ENCODE results near the gene IL1RL2.

IL1RL2 gene

DNA sequence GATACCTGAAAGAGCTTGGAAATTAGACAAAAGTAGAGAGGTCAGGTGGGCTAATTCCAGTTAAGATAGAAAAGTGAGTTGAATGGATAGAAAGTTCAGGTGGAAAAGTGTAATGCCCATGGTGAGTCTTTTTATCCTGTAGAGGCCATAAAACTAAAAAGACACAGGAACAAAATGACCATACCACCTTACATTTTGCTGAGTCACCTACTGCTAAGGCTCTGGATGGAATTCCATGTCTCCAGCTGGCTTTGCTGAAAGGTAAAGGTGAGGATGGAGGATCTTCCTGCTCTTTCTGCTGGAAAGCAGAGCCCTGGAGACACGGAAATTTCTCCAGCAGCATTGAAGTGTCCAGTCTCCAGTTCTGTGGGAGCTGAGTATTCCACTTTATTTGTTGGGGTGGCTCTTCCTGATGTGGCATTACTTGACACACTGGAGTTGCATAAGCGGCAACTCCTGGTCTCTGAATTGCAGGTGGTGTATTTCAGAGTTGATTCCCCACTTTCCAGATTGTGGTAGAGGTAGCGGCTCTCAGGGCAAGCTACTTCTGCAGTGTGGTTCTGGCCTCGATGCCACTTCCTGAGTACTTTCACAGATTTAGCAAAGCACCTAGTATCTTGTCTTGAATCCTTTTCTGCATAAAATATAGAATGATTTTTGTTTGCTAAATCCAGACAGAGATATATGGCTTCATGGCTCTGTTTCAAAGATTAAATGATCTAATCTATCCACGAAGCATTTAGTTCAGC is 10.7 kb downstream of the IL1RL2 start:
- DNase-seq, result no peak

DNA sequence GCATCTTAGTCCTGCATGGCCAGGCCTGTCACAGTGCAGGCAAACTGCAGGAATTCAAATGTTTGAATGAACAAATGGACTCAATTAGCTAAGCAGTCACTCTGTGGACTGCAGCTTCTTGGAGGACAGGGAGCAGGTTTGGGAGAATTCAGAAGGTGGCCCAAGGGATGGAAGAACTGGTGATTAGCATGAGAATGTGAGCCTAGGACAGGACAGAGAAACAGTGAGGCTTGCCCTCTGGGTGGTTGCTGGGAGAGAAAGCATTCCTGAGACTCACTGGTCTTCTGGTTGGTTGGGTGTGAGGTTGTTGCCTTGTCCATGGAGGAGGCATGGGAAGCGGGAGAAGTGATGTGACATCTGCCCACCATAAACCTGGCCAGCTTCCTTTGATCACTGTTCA is 13.7 kb downstream of the IL1RL2 start:
- no peak for DNase-seq

DNA sequence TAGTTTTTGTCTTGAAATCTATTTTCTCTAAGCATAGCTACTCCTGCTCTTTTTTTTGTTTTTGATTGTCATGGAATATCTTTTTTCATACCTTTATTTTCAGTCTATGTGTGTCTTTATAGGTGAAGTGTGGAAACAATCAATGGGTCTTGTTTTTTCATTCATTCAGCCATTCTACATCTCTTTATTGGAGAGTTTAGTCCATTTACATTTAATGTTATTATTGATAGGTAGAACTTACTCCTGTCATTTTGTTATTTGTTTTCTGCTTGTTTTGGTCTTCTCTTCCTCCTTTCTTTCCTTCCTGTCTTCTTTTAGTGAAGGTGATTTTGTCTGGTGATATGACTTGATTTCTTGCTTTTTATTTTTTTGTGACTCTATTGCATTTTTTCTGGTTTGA is 17.8 kb downstream of the IL1RL2 start:
- DNase-seq, result no peak

DNA sequence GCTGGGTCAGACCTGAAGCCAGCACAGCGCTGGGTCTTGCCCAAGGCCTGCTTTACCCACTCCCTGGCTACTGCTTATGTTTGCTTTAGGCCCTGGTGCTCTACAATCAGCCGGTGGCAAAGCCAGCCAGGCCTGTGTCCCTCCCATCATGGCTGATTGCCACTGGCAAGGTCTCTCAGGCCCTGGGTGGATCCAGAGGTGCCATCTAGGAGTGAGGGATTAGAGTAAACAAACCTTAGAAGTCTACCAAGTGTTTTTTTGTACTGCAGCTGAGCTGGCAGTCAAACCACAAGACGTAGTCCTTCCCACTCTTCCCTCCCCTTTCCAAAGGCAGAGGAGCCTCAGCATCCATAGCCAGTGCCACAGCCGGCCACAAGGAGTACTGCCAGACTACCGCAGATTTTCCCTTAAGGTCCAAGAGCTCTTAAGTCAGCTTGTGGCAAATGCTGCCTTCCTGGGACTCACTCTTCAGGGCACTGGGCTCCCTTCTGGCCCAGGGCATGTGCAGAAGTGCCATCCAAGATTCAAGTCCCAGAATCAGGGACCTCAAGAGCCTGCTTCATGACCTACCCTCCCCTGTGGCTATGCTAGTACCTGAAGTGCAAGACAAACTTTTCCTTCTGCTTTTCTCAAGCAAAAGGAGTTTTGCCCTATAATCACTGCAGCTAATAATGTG is 20.0 kb downstream of the IL1RL2 start:
- no peak for DNase-seq

DNA sequence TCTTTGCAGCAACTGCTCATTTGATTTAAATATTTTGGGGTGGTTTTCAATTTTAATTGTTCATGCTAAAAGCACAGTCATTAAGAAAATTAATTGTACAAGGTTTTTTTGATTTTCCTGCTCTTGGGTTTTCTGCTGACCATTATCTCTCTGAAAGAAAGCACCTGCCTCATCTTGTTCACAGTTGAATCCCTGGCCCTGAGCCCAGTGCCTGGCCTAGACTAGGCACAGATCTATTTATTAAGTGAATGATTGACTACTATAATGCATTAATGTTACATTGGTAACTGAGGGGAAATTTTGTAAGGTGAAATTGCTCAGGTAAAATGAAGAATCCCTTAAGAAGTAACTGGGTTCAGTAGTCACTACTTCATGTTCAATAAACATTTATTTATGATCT is 22.0 kb downstream of the IL1RL2 start:
- no peak for DNase-seq

DNA sequence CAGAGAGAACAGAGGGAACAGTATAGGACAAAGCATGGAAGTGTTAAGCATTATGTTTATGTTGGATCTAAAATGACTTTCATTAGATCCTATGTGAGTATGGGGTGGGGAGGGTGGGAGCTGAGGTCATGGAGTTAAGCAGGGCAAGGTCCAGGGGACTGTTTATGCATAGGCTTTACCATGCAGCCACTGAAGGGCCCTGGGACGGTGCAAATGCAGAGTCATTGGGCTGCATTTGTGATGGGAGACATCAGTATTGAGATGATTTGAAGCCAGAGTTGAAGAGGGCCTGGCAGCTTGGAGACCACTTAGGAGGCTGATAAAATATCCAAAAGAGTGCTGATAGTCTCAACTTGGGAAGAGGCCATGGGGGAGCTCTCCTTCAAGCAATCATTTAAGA is 22.7 kb downstream of the IL1RL2 start:
- no peak for DNase-seq

DNA sequence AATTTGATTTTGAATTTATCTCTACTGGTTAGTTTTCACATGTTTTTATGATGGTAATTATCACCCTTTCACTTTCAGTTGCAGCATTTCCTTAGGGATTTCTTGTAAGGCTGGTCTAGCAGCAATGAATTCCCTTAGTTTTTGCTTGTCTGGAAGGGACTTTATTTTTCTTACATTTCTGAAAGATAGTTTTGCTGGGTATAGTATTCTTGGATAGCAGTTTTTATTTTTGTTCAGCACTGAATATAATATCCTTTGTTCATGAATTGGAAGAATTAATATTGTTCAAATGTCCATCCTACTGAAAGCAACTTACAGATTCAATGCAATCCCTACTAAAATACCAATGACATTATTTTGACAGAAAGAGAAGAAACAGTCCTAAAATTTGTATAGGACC is 30.2 kb downstream of the IL1RL2 start:
- DNase-seq, result no peak

DNA sequence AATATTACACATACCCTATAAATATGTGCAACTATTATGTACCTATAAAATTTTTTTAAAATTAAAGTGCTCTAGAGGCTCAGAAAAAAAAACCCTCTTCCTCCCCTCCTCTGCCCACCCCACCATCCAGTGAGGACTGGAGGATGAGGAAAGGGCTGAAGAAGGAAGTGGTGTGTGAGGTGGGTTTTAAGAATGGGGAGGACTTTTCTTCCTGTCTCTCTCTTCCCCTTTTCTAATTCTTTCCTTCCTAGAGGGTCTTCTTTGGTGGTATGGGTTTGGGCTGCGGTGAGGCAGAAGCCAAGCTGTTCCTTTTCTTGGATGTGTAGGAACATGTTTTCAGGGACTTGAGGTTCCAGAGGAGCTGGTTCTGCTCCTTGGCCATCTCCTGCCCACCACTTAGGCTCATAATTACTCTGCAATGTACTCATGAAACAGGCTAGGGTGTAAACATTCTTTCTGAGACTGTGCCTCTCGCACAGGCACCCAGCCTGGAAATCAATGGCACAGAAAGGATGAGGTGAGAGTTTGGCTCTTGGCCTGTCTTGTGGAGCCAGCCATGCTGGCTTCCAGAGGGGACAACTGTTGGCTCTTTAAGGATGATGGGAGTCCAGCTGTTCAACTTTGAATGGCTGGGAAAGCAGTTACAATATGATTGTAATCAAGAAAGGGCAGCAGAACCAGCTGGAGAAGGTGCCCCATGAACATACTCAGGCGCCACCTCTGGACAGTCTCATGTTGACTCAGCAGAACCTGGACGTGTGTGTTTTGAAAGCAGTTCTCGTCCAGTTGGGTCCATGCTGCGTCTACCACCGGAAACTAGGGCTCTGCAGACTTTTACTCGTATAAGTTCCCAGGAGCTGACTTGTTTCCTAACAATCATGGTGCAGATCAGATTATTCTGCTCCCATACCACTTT is 38.3 kb downstream of the IL1RL2 start:
- DNase-seq, result no peak

DNA sequence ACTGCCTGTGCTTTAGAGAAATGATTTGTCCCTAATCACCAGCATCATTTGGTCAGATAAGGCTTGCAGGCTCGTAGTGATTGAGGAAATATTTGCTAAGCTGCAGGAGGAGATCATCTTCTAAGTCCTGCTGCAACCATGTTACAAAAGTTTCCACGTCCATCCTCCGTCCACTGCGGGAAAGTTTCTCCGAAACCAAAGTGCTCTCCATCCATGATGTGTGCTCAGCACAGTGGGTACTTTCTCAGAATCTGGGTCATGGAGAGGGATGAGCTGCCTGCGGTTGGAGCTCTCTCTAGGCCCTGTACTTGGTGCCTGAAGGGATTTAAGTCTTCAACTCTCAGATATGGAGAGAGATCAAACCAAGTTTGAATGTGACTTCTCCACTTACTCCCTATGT is 39.3 kb downstream of the IL1RL2 start:
- no peak for DNase-seq

DNA sequence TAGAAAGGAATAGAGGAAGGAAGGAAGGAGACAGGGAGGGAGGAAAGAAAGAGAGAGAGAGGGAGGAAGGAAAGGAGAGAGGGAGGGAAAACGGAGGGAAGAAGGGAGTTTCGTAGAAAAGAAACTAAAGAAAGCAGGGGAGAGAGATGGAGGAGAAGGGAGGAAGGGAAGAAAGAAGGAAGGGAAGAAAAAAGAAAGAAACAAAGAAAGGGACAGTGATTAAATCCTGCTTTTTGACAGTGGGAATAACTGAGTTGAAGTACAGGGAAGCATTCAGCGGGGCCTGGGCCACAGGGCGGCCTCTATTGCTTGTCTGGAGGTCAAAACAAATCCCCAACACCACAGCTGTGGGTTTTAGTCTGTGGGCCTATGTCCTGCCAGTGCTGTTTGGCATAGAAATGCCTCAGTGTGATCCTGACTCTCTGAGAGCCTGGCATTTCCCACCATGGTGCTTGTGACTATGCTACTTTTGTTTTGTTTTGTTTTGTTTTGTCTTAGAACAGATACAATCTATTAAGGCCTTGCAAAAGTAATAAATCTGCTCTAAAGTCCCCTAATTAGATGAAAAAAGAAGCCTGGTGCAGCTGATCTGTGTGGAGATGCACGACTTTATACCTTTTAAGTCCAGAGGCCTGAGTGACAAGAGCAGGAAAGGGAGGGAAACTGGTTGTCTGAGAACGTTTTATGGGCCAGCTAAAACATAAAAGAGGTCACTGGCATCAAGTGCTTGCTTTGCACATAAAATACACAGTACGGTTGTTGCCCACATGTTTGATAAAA is 40.0 kb downstream of the IL1RL2 start:
- no peak for DNase-seq

DNA sequence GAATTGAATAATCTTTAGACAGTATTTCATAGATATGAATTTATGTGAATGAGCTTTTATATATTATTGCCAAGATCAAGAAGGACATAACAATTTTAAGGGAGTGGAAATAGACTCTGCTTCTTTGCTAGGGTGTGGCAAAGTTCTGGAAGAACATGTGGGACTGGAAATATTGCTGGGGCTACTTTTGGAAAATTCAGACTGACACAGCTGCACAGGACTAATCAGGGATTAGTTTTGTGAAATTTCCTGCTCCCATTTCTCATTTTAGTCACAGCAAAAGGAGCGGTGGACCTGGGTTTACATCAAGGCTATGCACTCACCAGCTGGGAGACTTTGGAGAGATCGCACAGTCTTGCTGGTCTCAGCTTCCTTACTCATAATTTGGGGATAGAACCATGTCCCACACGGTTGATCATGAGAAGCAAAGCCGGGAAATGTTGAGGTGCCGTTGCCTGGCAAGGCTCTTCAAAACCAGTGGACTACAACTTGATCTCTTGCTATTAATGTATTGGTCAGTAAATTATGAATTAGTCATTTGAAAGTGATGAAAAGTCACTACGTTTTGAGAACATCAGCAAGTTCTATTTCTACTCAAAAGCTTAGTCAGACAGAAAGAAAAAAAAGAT is 42.4 kb downstream of the IL1RL2 start:
- DNase-seq, result no peak

DNA sequence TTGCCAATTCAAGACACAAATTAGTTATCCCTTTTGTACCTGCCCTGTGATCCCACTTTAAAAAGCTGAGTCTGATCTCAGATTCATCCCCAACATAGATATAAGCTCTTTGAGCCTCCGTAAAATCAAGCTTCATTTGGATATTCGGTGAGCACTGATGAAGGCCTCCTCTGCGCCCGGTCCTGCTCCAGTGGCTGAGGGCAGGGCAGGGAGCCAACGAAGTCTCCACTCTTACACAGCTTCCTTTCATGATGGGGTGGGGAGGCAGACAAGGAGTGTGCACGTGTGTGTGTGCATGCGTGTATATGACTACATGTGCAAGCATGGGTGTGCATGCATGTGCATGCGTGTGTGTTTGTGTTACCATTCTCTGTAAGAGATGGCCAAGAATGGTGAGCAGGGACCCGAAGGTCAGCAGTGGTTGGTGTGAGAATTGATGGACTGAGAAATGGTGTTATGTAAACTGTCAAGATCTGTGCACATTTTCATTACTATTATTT is 43.6 kb downstream of the IL1RL2 start:
- DNase-seq, result no peak

DNA sequence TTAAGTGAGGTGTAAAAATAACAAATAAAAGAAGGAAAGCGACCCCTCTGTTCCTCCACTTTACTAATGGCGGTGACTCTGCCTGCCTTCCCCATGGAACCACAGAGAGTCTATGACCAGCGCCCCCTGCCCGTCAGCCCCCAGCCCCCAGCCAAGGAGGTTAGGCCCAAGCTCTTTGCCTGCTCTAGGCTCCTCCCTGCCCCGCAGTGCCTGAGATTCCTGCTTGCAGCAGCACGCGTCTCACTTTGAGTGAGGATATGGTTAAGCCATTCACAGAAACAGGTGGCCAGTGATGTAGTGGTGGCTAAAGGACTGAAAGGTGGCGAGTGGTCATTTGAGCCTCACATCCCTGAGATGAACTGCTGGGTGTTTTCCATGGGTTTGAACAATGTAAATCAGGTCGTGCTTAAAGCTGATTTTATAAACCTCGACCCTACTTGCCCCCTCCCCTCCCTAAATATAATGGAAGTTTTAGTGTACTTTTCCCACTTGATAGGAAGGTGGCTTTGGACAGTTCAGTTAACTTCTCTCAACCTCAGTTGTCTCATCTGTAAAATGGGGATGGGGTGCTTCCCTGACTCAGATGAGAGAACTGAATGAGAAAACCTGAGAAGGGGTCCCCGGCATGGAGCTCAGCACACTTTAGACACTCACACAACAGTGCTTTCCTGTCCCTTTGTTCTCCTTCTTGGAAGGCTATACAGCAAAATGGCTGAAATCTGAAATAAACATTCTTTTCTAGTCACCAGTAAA is 46.5 kb downstream of the IL1RL2 start:
- no peak for DNase-seq

DNA sequence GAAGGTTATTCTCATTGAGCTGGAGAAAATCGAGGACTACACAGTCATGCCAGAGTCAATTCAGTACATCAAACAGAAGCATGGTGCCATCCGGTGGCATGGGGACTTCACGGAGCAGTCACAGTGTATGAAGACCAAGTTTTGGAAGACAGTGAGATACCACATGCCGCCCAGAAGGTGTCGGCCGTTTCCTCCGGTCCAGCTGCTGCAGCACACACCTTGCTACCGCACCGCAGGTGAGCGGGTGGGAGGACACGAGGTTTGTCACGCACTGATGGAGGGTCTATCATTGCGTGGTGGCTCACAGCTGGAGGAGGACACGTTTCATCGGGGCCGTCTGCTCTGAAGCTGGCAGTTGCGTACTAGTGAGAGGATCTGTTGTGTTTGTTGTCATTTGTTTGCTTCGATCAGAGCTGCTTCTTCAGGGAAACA is 48.2 kb downstream of the IL1RL2 start:
- DNase-seq, result no peak

DNA sequence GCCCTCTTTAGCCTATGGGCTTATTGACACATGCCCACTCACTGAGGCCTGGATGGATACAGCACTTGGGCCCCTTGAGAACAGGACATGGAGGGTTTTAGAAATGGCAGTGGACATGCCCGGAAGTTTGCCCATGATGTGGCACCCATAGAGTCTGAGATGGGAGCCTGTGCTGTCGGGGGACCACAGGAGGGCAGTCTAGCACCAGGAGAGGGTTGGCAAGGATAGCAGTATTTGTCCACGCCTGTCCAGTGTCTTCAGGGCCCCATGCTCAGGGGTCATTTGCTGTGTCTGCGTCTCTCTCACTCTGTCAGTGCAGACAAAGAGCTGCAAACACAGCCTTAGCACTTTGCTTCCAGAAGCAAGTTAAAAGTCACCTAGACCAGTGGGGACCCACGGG is 48.7 kb downstream of the IL1RL2 start:
- peak in 1 of 2 donors; percentile 44 for DNase-seq

DNA sequence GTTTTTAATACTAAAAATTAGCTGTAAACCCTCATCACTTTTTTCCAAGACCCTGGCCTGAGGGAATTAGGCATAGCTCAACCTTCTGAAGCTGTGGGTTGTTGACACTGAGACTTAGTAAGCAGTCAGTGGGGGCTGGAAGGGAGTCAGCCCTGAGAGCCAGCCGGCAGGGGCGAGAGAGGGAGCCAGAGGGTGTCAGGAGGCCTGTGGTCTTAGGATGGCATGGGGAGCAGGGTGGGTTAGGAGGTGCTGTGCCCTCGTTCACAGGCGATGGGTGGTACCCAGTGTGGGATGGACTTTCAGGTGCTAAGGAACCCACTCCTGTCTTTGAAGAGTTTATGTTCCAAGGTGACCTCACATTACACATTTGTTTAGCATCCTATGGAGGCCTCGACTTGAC is 49.3 kb downstream of the IL1RL2 start:
- no peak for DNase-seq

DNA sequence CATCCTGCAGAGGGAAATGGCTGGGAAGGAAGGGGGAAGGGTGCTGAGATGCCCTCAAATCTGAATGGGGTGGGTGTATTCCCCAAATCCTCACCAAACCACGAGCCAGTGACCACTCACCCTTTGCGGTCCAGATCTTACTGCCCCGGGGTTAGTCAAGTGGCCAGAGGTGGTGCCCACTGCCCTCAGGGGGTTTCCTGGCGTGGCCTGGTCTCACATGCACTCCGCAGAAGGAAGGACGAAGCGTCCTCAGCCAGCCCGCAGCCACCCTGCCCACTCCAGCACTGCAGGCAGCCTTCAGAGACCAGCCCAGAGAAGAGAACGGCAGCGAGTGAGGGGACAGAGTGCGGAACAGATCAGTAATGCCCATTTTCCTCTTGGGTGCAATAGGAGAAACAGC is 50.4 kb downstream of the IL1RL2 start:
- DNase-seq, result no peak

DNA sequence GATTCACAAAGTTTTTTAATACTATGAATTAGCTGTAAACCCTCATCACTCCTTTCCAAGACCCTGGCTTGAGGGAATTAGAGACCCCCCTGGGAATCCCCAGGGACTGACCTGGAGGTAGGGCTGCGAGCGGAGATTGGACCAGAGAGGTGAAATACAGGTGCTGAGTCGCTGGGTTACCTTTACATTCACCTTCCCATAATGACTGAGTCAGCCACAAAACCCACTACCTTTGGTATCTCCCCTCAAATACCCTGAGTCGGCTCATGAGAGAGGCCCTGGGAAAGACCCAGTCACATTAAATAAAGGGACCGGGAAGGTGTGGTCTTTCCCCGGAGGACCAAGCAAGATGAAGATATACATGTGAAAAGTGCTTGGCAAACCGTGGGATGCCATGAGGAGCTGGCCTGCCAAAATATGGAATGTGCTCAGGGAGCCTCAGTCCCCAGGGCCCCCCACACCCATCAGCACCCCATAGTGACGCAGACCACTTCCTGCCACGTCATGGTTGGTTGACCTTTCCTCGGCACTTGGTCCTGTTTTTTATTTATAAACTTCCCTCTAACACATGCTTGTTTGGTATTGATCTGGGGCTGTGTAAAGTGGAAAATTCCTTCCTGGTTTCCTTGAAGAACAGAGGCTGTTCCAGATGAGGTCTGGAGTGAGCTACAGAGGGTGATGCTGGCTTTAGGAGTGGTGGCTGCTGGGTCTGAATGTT is 51.4 kb downstream of the IL1RL2 start:
- no peak for DNase-seq

DNA sequence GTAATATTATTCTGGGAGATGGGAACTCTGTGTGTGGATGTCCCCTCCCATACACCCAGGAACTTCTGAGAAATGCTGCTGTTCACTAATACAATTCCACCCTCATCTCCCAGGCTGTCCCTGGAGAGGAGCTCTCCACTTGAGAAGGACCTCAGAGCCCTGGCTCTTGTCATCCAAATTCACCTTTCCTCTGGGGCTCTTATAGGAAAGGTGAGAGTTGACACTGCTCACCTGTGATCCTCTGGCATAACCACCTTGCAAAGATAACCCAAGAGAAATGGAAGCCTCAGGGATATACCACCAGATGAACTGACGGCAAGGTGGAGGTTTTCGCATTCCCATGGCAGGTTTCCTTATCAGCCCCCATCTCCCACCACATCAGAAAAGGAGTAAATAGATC is 52.0 kb downstream of the IL1RL2 start:
- no peak for DNase-seq

DNA sequence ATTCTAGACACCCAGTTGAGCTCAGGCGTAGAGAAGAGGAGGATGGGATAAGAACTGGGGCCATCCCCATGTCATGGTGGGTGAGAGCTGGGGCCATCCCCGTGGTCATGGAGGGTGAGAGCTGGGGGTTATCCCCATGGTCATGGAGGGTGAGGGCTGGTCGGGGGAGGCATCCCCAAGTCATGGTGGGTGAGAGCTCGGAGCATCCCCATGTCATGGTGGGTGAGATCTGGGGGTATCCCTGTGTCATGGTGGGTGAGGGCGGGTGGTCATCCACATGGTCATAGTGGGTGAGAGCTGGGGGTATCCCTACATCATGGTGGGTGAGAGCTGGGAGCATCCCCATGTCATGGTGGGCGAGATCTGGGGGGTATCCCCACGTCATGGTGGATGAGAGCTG is 52.5 kb downstream of the IL1RL2 start:
- no peak for DNase-seq
